HG03196 (cell line): Measurements from ENCODE around the gene EGFR.

Experiments used
- ATAC-seq: cut with Tn5 transposase; IDR thresholded peaks from one replicate; pipeline ENCODE4 v1.9.1; 2021; ENCODE audit not compliant: unreplicated experiment

Gene EGFR

GRCh38 chr7:55099821-55100543 is 81.2 kb downstream of the EGFR start:
- no peak for ATAC-seq

- no peak for ATAC-seq
These were observed 81.9 kb downstream of the EGFR start for GRCh38 chr7:55100544-55101327.

GRCh38 chr7:55101359-55101758 is 82.5 kb downstream of the EGFR start:
- ATAC-seq, result no peak

- no peak for ATAC-seq
These were observed 85.3 kb downstream of the EGFR start for GRCh38 chr7:55104123-55104522.

- no peak for ATAC-seq
These were observed 86.1 kb downstream of the EGFR start for GRCh38 chr7:55104712-55105433.

GRCh38 chr7:55105952-55106351 is 87.1 kb downstream of the EGFR start:
- no peak for ATAC-seq

GRCh38 chr7:55107946-55108345 is 89.1 kb downstream of the EGFR start:
- ATAC-seq, result no peak

GRCh38 chr7:55108401-55108800 is 89.6 kb downstream of the EGFR start:
- ATAC-seq, result no peak

- no peak for ATAC-seq
These were observed 90.0 kb downstream of the EGFR start for GRCh38 chr7:55108818-55109217.

- ATAC-seq, result no peak
These were observed 90.8 kb downstream of the EGFR start for GRCh38 chr7:55109404-55110167.

GRCh38 chr7:55110282-55110992 is 91.6 kb downstream of the EGFR start:
- no peak for ATAC-seq

GRCh38 chr7:55110993-55111361 is 92.2 kb downstream of the EGFR start:
- ATAC-seq, result no peak

- ATAC-seq, result no peak
These were observed 93.2 kb downstream of the EGFR start for GRCh38 chr7:55112056-55112455.

GRCh38 chr7:55113760-55114540 is 95.1 kb downstream of the EGFR start:
- no peak for ATAC-seq

GRCh38 chr7:55117286-55117685 is 98.5 kb downstream of the EGFR start:
- ATAC-seq, result no peak

GRCh38 chr7:55118426-55118825 is 99.6 kb downstream of the EGFR start:
- ATAC-seq, result no peak

GRCh38 chr7:55119571-55119970 is 100.8 kb downstream of the EGFR start:
- ATAC-seq, result no peak

- ATAC-seq, result no peak
These were observed 101.3 kb downstream of the EGFR start for GRCh38 chr7:55120074-55120473.

- ATAC-seq, result no peak
These were observed 101.8 kb downstream of the EGFR start for GRCh38 chr7:55120501-55121198.
